HepG2 (cell line): ENCODE results near the gene GRIK3. TPM values are rescaled to one million over a fixed set of nuclear protein-coding genes. Genes with fewer than 3 reads are reported as not detected.

Source experiments
- ATAC-seq: fragments of 200-7000 bp; cut with Tn5 transposase; 3 replicates; pipeline ENCODE4 v1.9.1; 2020; ENCODE audit warnings: mild to moderate bottlenecking, moderate library complexity
- BruUV-seq: library from RNA; stranded (reverse); fragments of 400-500 nt; replicated peaks from 2 replicates; lab custom pipeline; 2021; lab: Mats Ljungman, UMichigan
- CTCF ChIA-PET: fragments of 300-600 bp; formaldehyde crosslinking; extraction: SDS; loops from one replicate; lab custom pipeline; 2021; ENCODE audit warnings: low total read pairs, inconsistent platforms, low intra/inter-chr PET ratio; lab: Yijun Ruan, JAX
- POLR2A ChIA-PET: fragments of 350-600 bp; sonication (Branson Sonifier 250); formaldehyde crosslinking; loops from one replicate; lab custom pipeline; 2020; ENCODE audit warnings: antibody characterized with exemption, inconsistent platforms; lab: Yijun Ruan, JAX
- DNase-seq: peaks from one replicate; pipeline ENCODE4 v3.0.0-alpha.2; 2015; ENCODE audit warnings: low spot score
- FAIRE-seq: peaks from 3 replicates; lab custom pipeline; 2011; peaks lifted over from hg19 to GRCh38; lab: Jason Lieb, UNC
- H2AFZ ChIP-seq: one replicate; pipeline ENCODE4 v1.6.1; 2011; ENCODE audit warnings: low read length, inconsistent platforms
- H3K27ac ChIP-seq: fragments of 300-600 bp; 3 replicates; pipeline ENCODE4 v1.8.0; 2011; ENCODE audit warnings: mixed run types, mild to moderate bottlenecking, mixed read lengths, low read length, inconsistent platforms; ENCODE audit not compliant: insufficient read depth; ENCODE audit errors: extremely low read length
- H3K27me3 ChIP-seq, 2 experiments: fragments of 200-600 bp in 1 of 2; 2 replicates in 1 of 2; 3 replicates in 1 of 2; pipeline versions ENCODE4 v1.6.0 to v1.8.0; 2011; ENCODE audit warnings: low read length in 2 of 2, mild to moderate bottlenecking in 2 of 2, moderate library complexity in 2 of 2, inconsistent platforms in 1 of 2; ENCODE audit not compliant: insufficient read depth in 2 of 2, control insufficient read depth in 1 of 2
- H3K36me3 ChIP-seq, 2 experiments: fragments of 200-600 bp in 1 of 2; replicated peaks in 1 of 2; 2 replicates in 1 of 2; 3 replicates in 1 of 2; pipeline versions ENCODE4 v1.5.1 to v1.8.0; 2011; ENCODE audit warnings: low read length in 2 of 2, inconsistent platforms in 1 of 2; ENCODE audit not compliant: insufficient read depth in 2 of 2, control insufficient read depth in 1 of 2
- H3K4me1 ChIP-seq: 2 replicates; pipeline ENCODE4 v1.5.1; 2012; ENCODE audit warnings: low read length, inconsistent platforms; ENCODE audit not compliant: insufficient read depth
- H3K4me2 ChIP-seq: 2 replicates; pipeline ENCODE4 v1.6.0; 2011; ENCODE audit warnings: low read depth, low read length, inconsistent platforms
- H3K4me3 ChIP-seq, 3 experiments: fragments of 200-600 bp in 1 of 3; sonication (generic), shearing (Covaris generic) in 1 of 3; replicated peaks in 1 of 3; 2 replicates each; pipeline ENCODE4 v1.5.1; 2011 to 2016; ENCODE audit warnings: low read length in 3 of 3, inconsistent platforms in 2 of 3, low read depth in 2 of 3, mild to moderate bottlenecking in 2 of 3, control low read depth in 1 of 3, mixed read lengths in 1 of 3; ENCODE audit not compliant: insufficient read depth in 1 of 3
- H3K79me2 ChIP-seq: one replicate; pipeline ENCODE4 v1.6.1; 2011; ENCODE audit warnings: low read length, inconsistent platforms; ENCODE audit not compliant: insufficient read depth
- H3K9ac ChIP-seq: 2 replicates; pipeline ENCODE4 v1.6.0; 2011; ENCODE audit warnings: mild to moderate bottlenecking, low read depth, low read length, inconsistent platforms; ENCODE audit not compliant: insufficient read depth
- H3K9me3 ChIP-seq: 2 replicates; pipeline ENCODE4 v1.5.1; 2012; ENCODE audit warnings: mild to moderate bottlenecking, low read length
- H4K20me1 ChIP-seq: 2 replicates; pipeline ENCODE4 v1.6.0; 2011; ENCODE audit warnings: inconsistent platforms, mild to moderate bottlenecking, low read length, moderate library complexity; ENCODE audit not compliant: insufficient read depth
- ATRX ChIP-seq: sonication (generic); formaldehyde crosslinking; IDR thresholded peaks from 2 replicates; pipeline ENCODE4 v1.4.0; 2020; ENCODE audit warnings: missing genetic modification reagents, borderline replicate concordance
- GRHL1 ChIP-seq: sonication (generic); formaldehyde crosslinking; conservative IDR thresholded peaks from 2 replicates; pipeline ENCODE4 v1.8.0; 2022; ENCODE audit warnings: missing genetic modification reagents
- KLF16 ChIP-seq, 2 experiments: sonication (generic) in 1 of 2; formaldehyde crosslinking in 1 of 2; IDR thresholded peaks; 2 replicates each; pipeline versions ENCODE4 v1.6.1 to v1.8.0; 2016 to 2023; ENCODE audit warnings: missing genetic modification reagents in 2 of 2, missing compliant biosample characterization in 1 of 2
- MTA1 ChIP-seq: sonication (generic); formaldehyde crosslinking; IDR thresholded peaks from 2 replicates; pipeline ENCODE4 v1.4.0; 2020; ENCODE audit warnings: missing genetic modification reagents, mild to moderate bottlenecking, borderline replicate concordance
- ZBTB1 ChIP-seq: sonication (generic); formaldehyde crosslinking; IDR thresholded peaks from 2 replicates; pipeline ENCODE4 v1.4.0; 2020; ENCODE audit warnings: missing genetic modification reagents, borderline replicate concordance
- ZBTB2 ChIP-seq: sonication (generic); formaldehyde crosslinking; IDR thresholded peaks from 2 replicates; pipeline ENCODE4 v1.8.0; 2022; ENCODE audit warnings: low read depth, missing genetic modification reagents
- ZFP91 ChIP-seq: sonication (generic); formaldehyde crosslinking; IDR thresholded peaks from 2 replicates; pipeline ENCODE4 v1.9.0; 2022; ENCODE audit warnings: missing genetic modification reagents, mild to moderate bottlenecking, borderline replicate concordance
- ZIK1 ChIP-seq: sonication (generic); formaldehyde crosslinking; IDR thresholded peaks from 2 replicates; pipeline ENCODE4 v1.5.0; 2020; ENCODE audit warnings: mild to moderate bottlenecking, low read depth, missing genetic modification reagents, borderline replicate concordance
- ZKSCAN1 ChIP-seq: fragments of 150-350 bp; IDR thresholded peaks from 2 replicates; pipeline ENCODE4 v1.6.1; 2014; ENCODE audit warnings: low read length
- ZNF501 ChIP-seq: sonication (generic); formaldehyde crosslinking; IDR thresholded peaks from 2 replicates; pipeline ENCODE4 v1.5.1; 2020; ENCODE audit warnings: mild to moderate bottlenecking, moderate library complexity, missing genetic modification reagents
- ZNF552 ChIP-seq: sonication (generic); formaldehyde crosslinking; IDR thresholded peaks from 2 replicates; pipeline ENCODE4 v1.9.0; 2022; ENCODE audit warnings: missing genetic modification reagents, mild to moderate bottlenecking, borderline replicate concordance
- ZNF574 ChIP-seq: sonication (generic); formaldehyde crosslinking; IDR thresholded peaks from 2 replicates; pipeline ENCODE4 v1.4.0; 2020; ENCODE audit warnings: missing genetic modification reagents
- ZNF772 ChIP-seq: sonication (generic); formaldehyde crosslinking; IDR thresholded peaks from 2 replicates; pipeline ENCODE4 v1.5.0; 2020; ENCODE audit warnings: mild to moderate bottlenecking, missing genetic modification reagents
- WGBS: methylation state at CpG from one replicate; pipeline ENCODE4 v1.1.6; 2017; ENCODE audit warnings: low lambda C conversion rate; 5-methylcytosine and 5-hydroxymethylcytosine counted together
- in situ Hi-C: cut with HindIII; loops from 2 replicates; pipeline ENCODE4 v1.10.0; 2017; ENCODE audit warnings: low pct_unique_long_range_greater_than_20kb; ENCODE audit not compliant: extremely low pct_ligation_motif_present
- intact Hi-C: fragments of 100-400 bp; cut with micrococcal nuclease; formaldehyde crosslinking; loops from one replicate; pipeline ENCODE4 v1.10.0; 2022; ENCODE audit not compliant: unreplicated experiment
- polyA plus RNA-seq, 8 experiments: library from polyadenylated mRNA; depleted of rRNA in 3 of 8; stranded (reverse) in 7 of 8; unstranded in 1 of 8; fragments of >200 nt; fragmentation: Illumina TruSeq in 4 of 8; extraction: Trizol in 4 of 8; gene quantifications; 2 replicates each; pipeline versions ENCODE4 v1.2.1 to v1.2.3, GENCODE V29; 2011 to 2016; ENCODE audit warnings: low read depth in 4 of 8, missing spikeins in 1 of 8, mixed read lengths in 1 of 8; ENCODE audit not compliant: insufficient read depth in 1 of 8
- total RNA-seq, 5 experiments: library from RNA; depleted of rRNA; stranded (reverse); fragments of >200 nt; fragmentation: Illumina TruSeq; extraction: Trizol; gene quantifications; 2 replicates each; pipeline ENCODE4 v1.2.3, GENCODE V29; 2016; ENCODE audit warnings: low read depth in 1 of 5
- TF ChIP-seq, protein P1 (sequence below): sonication (generic); formaldehyde crosslinking; IDR thresholded peaks from 2 replicates; pipeline ENCODE4 v1.8.1; 2023; ENCODE audit warnings: missing genetic modification reagents, inconsistent platforms, borderline replicate concordance

Gene GRIK3
- total and polyA plus RNA-seq, 2 of the 13 experiments (the other 11 are each of a cell fraction or from before 2014, with no cell fraction given), result not detected

DNA sequence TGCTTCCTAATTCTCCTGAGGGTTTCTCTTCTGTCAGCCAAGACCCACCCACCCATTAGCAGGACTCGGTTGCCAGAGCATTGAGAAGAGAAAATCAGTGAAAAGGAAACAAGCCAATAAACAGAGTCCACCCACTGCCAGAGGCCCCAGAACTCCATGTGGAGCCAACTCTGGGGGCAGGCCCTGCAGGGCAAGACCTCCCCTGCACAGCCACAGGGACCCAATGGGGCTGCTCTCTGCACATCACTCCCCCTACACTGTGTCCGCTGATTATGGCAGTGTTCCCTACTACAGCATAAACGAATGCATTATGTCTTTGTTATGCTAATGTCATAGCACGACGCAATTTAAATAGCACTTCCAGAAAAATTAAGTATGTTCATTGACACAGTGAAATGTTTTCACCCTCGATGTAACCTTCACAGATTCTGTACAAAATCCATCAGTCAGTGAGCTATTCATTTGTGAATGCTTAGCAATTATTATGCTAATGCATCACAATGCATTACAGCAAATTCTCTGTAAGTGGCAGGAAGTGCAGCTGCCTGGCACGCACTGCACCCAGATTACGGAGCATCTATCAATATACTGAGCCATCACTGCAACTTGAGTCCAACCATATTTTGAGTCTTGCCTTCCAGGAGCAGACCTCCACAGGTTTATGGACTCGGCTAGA lies 56.4 kb downstream of the GRIK3 start:
- no peaks in the 10 kb centered on the region for H3K36me3 ChIP-seq
- no TSS peak for BruUV-seq
- 23% methylated on average over 6 of the region's 9 CpGs for WGBS
- H3K79me2 ChIP-seq, result no peaks in the 10 kb centered on the region
- intact Hi-C loops (no loop called here), in situ Hi-C loops (no loop called here)
- H3K27me3 ChIP-seq, result peaks cover 0 to under 1% of the 10 kb centered on the region in 2 experiments; a peak in 1 of 5 replicates
- DNase-seq (no peak), FAIRE-seq (no peak), ATAC-seq (no peak)
- H3K4me2 ChIP-seq, result no peak overlapping the region
- H4K20me1 ChIP-seq, result no peaks in the 10 kb centered on the region
- H3K4me1 ChIP-seq, result no peaks in the 10 kb centered on the region
- ChIA-PET POLR2A (no interaction called here), CTCF (no interaction called here)
- H3K4me3 ChIP-seq, result no peak overlapping the region
- no peak overlapping the region for H3K9ac ChIP-seq
- H3K27ac ChIP-seq, result no peak overlapping the region
- no peak overlapping the region for H2AFZ ChIP-seq
- no peaks in the 10 kb centered on the region for H3K9me3 ChIP-seq
- no peak for TF ChIP-seq ZBTB1
- no peak for TF ChIP-seq MTA1 (CRISPR knock-in tag)
- TF ChIP-seq ZNF574 (CRISPR knock-in tag), result no peak
- TF ChIP-seq, protein P1, sequence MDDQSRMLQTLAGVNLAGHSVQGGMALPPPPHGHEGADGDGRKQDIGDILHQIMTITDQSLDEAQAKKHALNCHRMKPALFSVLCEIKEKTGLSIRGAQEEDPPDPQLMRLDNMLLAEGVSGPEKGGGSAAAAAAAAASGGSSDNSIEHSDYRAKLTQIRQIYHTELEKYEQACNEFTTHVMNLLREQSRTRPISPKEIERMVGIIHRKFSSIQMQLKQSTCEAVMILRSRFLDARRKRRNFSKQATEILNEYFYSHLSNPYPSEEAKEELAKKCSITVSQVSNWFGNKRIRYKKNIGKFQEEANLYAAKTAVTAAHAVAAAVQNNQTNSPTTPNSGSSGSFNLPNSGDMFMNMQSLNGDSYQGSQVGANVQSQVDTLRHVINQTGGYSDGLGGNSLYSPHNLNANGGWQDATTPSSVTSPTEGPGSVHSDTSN (CRISPR knock-in tag), result no peak
- no peak for TF ChIP-seq ZNF552 (CRISPR knock-in tag)
- no peak for TF ChIP-seq ATRX (CRISPR knock-in tag)
- no peak for TF ChIP-seq ZIK1 (CRISPR knock-in tag)
- TF ChIP-seq GRHL1, result no peak
- no peak for TF ChIP-seq KLF16 (CRISPR knock-in tag; IDR thresholded peaks at IDR 0.05)
- TF ChIP-seq ZFP91 (CRISPR knock-in tag), result no peak
- no peak for TF ChIP-seq ZNF772 (CRISPR knock-in tag)
- TF ChIP-seq ZNF501, result no peak
- no peak for TF ChIP-seq ZKSCAN1
- no peak for TF ChIP-seq ZBTB2
